ENCODE measurements around the gene BEST2. TPM values are rescaled to one million over a fixed set of nuclear protein-coding genes. Genes with fewer than 3 reads are reported as not detected.

BEST2 gene
- total and polyA plus RNA-seq, 2 of the 4 experiments (the other 2 are of a cell fraction): not detected

DNA sequence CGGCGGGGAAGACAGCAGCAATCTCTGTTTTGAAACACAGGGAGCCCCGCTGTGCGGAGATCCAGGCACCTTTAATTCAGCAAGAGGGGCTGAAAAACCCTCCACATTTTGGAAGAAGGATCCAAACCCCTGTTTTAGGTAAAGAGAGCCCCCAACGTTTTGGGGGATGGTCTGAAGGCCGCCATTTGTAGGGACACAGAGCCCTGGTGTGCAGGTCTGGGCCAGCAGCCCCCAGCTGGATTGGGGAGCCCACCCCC is 27.2 kb downstream of the BEST2 start (continued):
- TF ChIP-seq SMC3 (IDR thresholded peaks at IDR 0.05; ENCODE audit: low read depth, low read length) (no peak), CTCF (conservative IDR thresholded peaks at IDR 0.05; ENCODE audit: low read depth, low read length) (no peak)
